NOMO-1 treated with DMSO at 0.1 percent for 48 hours (cell line): ENCODE results near the gene UBE2E2.

ENCODE experiments used
- DNase-seq: peaks from one replicate; lab custom pipeline; 2025; ENCODE audit not compliant: unreplicated experiment; lab: John Stamatoyannopoulos, UW

UBE2E2 gene

DNA sequence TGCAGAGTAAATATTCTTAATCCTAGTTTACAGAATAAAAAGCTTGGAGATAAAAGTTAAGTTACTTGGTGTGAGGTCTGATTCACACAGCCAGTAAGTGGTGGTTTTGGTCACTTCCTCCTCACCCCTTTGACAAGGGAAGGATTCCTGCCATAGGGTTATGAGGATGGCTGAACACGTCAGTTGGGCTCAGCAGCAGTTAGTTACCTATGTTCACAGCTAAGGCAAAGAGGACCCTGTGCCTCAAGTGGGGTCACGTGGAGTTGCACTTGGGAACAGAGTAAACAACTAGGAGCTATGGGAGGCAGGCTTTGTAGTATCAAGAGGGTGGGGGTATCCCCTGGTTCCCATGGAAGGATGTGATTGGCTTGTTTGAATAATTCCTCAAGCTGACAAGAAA is 232.2 kb downstream of the UBE2E2 start:
- no peak for DNase-seq

- no peak for DNase-seq
These were observed 232.8 kb downstream of the UBE2E2 start for GRCh38 chr3:23435904-23436303.

DNA sequence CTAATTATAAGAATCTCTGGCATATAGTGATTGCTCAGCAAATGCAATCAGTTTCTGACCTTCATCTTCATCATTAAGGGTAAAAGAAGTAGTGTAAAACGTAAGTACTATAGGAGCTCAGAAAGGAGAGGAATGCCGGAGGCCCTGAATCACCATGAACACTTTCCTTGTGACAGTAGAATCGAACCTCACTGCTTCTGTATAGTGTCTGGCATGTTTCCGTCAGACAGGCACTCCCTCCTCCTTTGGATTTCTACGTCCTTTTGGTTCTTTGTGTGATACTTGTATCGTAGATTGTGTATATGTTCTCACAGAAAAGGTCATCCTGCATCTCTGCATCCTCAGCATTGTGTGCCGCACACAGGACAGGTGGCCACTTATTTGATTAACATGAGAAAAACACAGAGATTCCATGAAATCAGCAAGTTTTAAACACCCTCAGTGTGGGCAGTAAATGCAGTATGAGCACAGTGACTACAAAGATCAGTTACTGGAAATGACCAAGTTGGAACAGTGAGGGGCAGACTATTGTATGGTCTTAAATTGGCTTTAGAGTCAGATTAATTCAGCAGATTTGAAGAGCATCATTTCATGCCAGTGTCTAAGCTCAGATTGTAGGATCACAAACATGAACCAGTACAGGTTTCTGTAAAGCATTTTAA is 234.5 kb downstream of the UBE2E2 start:
- DNase-seq = no peak

GRCh38 chr3:23438657-23439056 is 235.5 kb downstream of the UBE2E2 start:
- no peak for DNase-seq

GRCh38 chr3:23439080-23439479 is 236.0 kb downstream of the UBE2E2 start:
- DNase-seq = no peak

GRCh38 chr3:23440416-23441294 is 237.5 kb downstream of the UBE2E2 start:
- no peak for DNase-seq

DNA sequence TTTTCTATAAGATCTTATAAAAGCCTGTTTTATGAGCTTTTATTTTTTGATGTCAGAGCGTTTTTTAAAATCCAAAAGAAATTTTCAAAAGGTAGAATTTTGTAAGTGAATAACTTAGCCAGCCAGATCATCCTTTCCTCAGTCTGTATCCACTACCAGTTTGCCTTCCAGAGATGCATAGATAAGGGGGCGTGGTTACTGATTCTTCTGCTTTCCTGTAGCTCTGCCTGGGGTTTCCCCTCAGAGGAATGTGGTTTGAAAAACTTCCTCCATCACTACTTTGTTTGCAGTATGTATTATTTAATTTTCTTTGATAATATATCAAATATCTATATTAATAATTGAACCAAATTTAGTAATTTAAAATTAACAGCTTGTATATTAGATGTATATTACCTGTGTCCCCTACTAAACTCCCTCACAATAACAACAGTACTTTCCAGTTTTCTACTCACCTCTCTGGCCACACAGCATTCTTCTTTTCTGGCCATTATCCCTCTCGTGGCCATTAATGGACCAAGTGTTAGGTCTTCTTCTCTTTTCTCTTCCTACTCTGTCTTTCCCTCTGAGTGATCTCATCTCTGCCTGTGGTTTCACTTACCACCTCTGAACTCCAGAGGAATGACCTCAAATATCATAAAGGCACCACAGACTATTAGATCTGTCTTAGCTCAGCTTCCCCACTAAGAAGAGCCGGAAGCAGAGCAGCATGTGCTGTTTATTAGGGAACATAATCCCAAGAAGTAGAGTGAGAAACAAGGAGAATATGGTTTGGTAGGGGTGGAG is 239.7 kb downstream of the UBE2E2 start:
- DNase-seq = peak; percentile 68

- DNase-seq = no peak
These were observed 241.3 kb downstream of the UBE2E2 start for GRCh38 chr3:23444386-23444785.

- DNase-seq = no peak
These were observed 243.2 kb downstream of the UBE2E2 start for GRCh38 chr3:23446301-23446700.

- DNase-seq = no peak
These were observed 245.9 kb downstream of the UBE2E2 start for GRCh38 chr3:23448998-23449537.

GRCh38 chr3:23450051-23450450 is 246.9 kb downstream of the UBE2E2 start:
- DNase-seq = no peak

- no peak for DNase-seq
These were observed 247.7 kb downstream of the UBE2E2 start for GRCh38 chr3:23450806-23451205.

GRCh38 chr3:23452408-23452807 is 249.3 kb downstream of the UBE2E2 start:
- DNase-seq = no peak

DNA sequence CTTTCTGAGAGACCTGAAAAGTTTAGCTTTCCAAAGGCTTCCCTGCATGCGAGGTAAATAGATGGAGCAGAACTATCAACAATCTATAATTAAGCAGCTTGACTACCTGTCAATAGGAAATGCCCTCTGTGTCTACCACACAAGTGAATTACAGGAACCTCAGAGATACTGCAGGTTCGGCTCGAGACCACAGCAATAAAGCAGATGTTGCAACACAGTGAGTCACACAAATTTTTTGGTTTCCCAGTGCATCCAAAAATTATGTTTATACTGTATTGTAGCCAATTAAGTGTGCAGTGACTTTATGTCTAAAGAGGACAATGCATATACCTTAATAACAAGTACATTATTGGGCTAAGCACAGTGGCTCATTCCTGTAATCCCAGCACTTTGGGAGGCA is 252.0 kb downstream of the UBE2E2 start:
- DNase-seq = peak; percentile 94

- peak; percentile 64 for DNase-seq
These were observed 252.6 kb downstream of the UBE2E2 start for GRCh38 chr3:23455775-23456174.

GRCh38 chr3:23457697-23458096 is 254.6 kb downstream of the UBE2E2 start:
- no peak for DNase-seq

GRCh38 chr3:23459465-23459864 is 256.3 kb downstream of the UBE2E2 start:
- no peak for DNase-seq

GRCh38 chr3:23459889-23460546 is 256.9 kb downstream of the UBE2E2 start:
- no peak for DNase-seq

- no peak for DNase-seq
These were observed 257.9 kb downstream of the UBE2E2 start for GRCh38 chr3:23461069-23461468.

DNA sequence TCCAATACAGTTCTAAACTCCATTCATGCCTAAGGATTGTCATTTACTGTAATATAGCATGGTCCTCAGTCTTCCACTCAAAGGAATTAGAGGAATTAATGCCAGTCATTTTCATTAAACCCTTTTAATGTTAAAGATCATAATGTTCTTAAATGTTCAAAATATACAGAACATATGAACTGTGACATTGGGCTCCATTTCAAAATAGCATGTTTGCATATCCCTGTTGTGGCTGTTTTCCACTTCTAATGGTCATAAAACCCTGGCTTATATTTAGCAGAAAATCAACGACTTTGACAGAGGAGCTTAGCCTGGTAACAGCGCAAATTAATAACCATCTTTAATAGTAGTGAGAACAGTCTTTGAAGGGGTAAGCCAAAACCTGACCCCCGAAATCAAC is 260.7 kb downstream of the UBE2E2 start:
- DNase-seq = no peak

DNA sequence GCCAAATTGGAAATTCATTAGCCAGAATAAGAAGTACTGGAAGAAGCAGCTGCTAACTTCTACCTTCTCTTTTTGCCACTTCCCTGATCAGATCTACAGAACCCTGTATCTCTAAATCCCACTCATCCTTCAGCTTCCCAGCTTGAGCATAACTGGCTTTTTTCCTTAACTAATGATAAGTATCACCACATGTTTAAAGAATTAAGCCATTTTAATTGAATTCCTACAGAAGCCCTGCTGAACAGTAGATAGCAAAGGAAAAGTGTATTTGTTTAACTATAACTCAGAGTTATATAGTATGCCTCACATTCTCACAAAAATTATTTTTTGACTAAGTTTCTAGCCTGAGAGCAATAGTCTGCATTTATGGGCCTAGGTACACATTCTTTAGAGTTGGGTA is 262.4 kb downstream of the UBE2E2 start:
- DNase-seq = no peak
